ENCODE results near the gene ANKRD28. TPM values are rescaled to one million over a fixed set of nuclear protein-coding genes. Genes with fewer than 3 reads are reported as not detected.

ANKRD28 gene
- total and polyA plus RNA-seq, 2 of the 4 experiments (the other 2 are of a cell fraction): 52.6 to 211 TPM

- no peak overlapping the region for H4K5ac ChIP-seq (ENCODE audit: low read depth, low read length)
- CTCF ChIA-PET: interaction anchor here (0.7 kb wide), 1 partner anchor 205 kb away, joined by 4 read pairs; no protein-coding TSS in a partner anchor
- DNase-seq (no peak), ATAC-seq (ENCODE audit: low read depth) (no peak)
- BruUV-seq (replicated peaks): no TSS peak
- no peak overlapping the region for H2BK120ac ChIP-seq (ENCODE audit: low read depth, low read length)
- no peak overlapping the region for H2AK5ac ChIP-seq (ENCODE audit: low read depth, low read length)
- H3K56ac ChIP-seq (ENCODE audit: extremely low read depth, insufficient read depth, low read length): no peak overlapping the region
- peaks cover 24 to 52% of the 10 kb centered on the region in 2 experiments for H3K79me1 ChIP-seq (ENCODE audit: low read depth in 1 of 2, low read length in 2 of 2)
- intact Hi-C loops (cut with micrococcal nuclease) (loop anchor here (5.0 kb wide), 1 partner anchor 44 kb away; no protein-coding TSS in a partner anchor), in situ Hi-C loops (cut with MboI; ENCODE audit: low sequenced_read_pairs) (no loop called here), dilution Hi-C loops (cut with HindIII; ENCODE audit: low sequenced_read_pairs, unreplicated experiment) (no loop called here)
- H2BK15ac ChIP-seq (ENCODE audit: low read depth, low read length): no peak overlapping the region
- POLR2A ChIA-PET (ENCODE audit: unreplicated experiment): no interaction called here
- H2BK20ac ChIP-seq (ENCODE audit: low read depth, low read length): no peak overlapping the region
- H3K4me2 ChIP-seq (ENCODE audit: low read depth, low read length): no peak overlapping the region
- no peak overlapping the region for H3K4me3 ChIP-seq (ENCODE audit: insufficient read depth, low read depth, low read length)
- H3K4me1 ChIP-seq (ENCODE audit: control insufficient read depth, insufficient read depth, low read length): no peaks in the 10 kb centered on the region
- no peak overlapping the region for H3K9ac ChIP-seq (ENCODE audit: low read depth, low read length)
- H3K27me3 ChIP-seq (ENCODE audit: control insufficient read depth, insufficient read depth, low read length): no peaks in the 10 kb centered on the region
- H2AFZ ChIP-seq (replicated peaks; ENCODE audit: low read length, poor library complexity): no peak overlapping the region
- no peak overlapping the region for H2BK5ac ChIP-seq (ENCODE audit: low read depth, low read length, poor library complexity, severe bottlenecking)
- no peaks in the 10 kb centered on the region for H4K20me1 ChIP-seq (ENCODE audit: insufficient read depth, low read length)
- TF ChIP-seq BHLHE40 (IDR thresholded peaks at IDR 0.05; ENCODE audit: low read depth, low read length): no peak
- TF ChIP-seq POLR2A (IDR thresholded peaks at IDR 0.05; ENCODE audit: low read depth, low read length): no peak
- TF ChIP-seq CHD1 (IDR thresholded peaks at IDR 0.05; ENCODE audit: low read depth, low read length): no peak
- TF ChIP-seq CTCF (conservative IDR thresholded peaks at IDR 0.05; ENCODE audit: low read depth, low read length): no peak
- TF ChIP-seq RAD21 (IDR thresholded peaks at IDR 0.05; ENCODE audit: low read length): no peak
- TF ChIP-seq NFE2L2 (IDR thresholded peaks at IDR 0.05; ENCODE audit: low read depth, low read length): no peak
- no peak for TF ChIP-seq RCOR1 (IDR thresholded peaks at IDR 0.05; ENCODE audit: insufficient replicate concordance, low read length)
- TF ChIP-seq MAZ (IDR thresholded peaks at IDR 0.05; ENCODE audit: borderline replicate concordance, low read depth, low read length): no peak
- TF ChIP-seq FOS (IDR thresholded peaks at IDR 0.05; ENCODE audit: low read depth, low read length): no peak
- TF ChIP-seq SMC3 (IDR thresholded peaks at IDR 0.05; ENCODE audit: low read depth, low read length): no peak
- TF ChIP-seq, protein P1, sequence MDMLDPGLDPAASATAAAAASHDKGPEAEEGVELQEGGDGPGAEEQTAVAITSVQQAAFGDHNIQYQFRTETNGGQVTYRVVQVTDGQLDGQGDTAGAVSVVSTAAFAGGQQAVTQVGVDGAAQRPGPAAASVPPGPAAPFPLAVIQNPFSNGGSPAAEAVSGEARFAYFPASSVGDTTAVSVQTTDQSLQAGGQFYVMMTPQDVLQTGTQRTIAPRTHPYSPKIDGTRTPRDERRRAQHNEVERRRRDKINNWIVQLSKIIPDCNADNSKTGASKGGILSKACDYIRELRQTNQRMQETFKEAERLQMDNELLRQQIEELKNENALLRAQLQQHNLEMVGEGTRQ (IDR thresholded peaks at IDR 0.05; ENCODE audit: low read depth, low read length): no peak
- H3K14ac ChIP-seq (replicated peaks; ENCODE audit: low read depth, low read length): no peak overlapping the region
- no peak overlapping the region for H4K8ac ChIP-seq (ENCODE audit: low read depth in 2 of 2, low read length in 2 of 2)
- H3K9me3 ChIP-seq (ENCODE audit: control insufficient read depth, insufficient read depth, low read length): no peaks in the 10 kb centered on the region
- no peak overlapping the region for H3K4ac ChIP-seq (ENCODE audit: low read depth, low read length)
- no peak overlapping the region for H3K23ac ChIP-seq (ENCODE audit: low read depth, low read length)
- H3K36me3 ChIP-seq (ENCODE audit: control insufficient read depth, insufficient read depth, low read length): peaks cover 26% of the 10 kb centered on the region
- H4K91ac ChIP-seq (ENCODE audit: insufficient read depth, low read depth, low read length): no peak overlapping the region
- H2AK9ac ChIP-seq (replicated peaks; ENCODE audit: low read depth, low read length, poor library complexity): no peak overlapping the region
- H3K9me1 ChIP-seq (ENCODE audit: insufficient read depth, low read length): peaks cover 9% of the 10 kb centered on the region; the same call in 1 of the 2 replicates
- H3K27ac ChIP-seq (ENCODE audit: insufficient read depth, low read length): no peak overlapping the region
- no peak overlapping the region for H3K18ac ChIP-seq (ENCODE audit: low read depth, low read length)
- no CpG with 5 or more reads among the region's 3 CpGs for WGBS, 2 experiments (ENCODE audit: extremely low coverage in 2 of 2, insufficient read length in 1 of 2)
Measured at GRCh38 chr3:15716178-15716577, 81.6 kb downstream of the ANKRD28 start.

Measured in IMR-90 (cell line).